Stimulated activated CD8-positive, alpha-beta memory T cell treated with anti-CD3 and anti-CD28 coated beads, Interleukin-7, amount 100 ng/mL, for 48 hours (primary cell): Measurements from ENCODE around the gene APOM.

Experiments used
- DNase-seq, 2 donors: peaks; one replicate each; pipeline ENCODE4 v3.0.0-alpha.2; 2020; ENCODE audit warnings: low read depth in 1 of 2; ENCODE audit errors: extremely low read depth in 1 of 2

APOM gene

GRCh38 chr6:31701666-31702404 lies 46.1 kb downstream of the APOM start:
- no peak for DNase-seq

GRCh38 chr6:31702405-31702818 lies 46.7 kb downstream of the APOM start:
- DNase-seq = peak in 1 of 2 donors; percentile 20

- DNase-seq = peak; percentile 96 to 97
These were observed 47.4 kb downstream of the APOM start, which contains the start of gene ABHD16A for GRCh38 chr6:31702819-31703716. Gene ABHD16A (minus strand): TSS chr6:31703324. CDS start chr6:31703281, 43 bp downstream.

- no peak for DNase-seq
These were observed 50.2 kb downstream of the APOM start for GRCh38 chr6:31705931-31706330.

GRCh38 chr6:31706599-31706998 lies 50.9 kb downstream of the APOM start, which contains the start of gene LY6G6F:
Gene LY6G6F (plus strand): TSS chr6:31706866. CDS start chr6:31706907, 41 bp downstream.
- no peak for DNase-seq

- DNase-seq = no peak
These were observed 52.0 kb downstream of the APOM start for GRCh38 chr6:31707701-31708100.
